HL-60 (cell line): ENCODE results near the gene KLHL11.

Experiments used
- REST ChIP-seq: IDR thresholded peaks from 2 replicates; pipeline ENCODE4 v1.6.1; 2012; ENCODE audit warnings: low read depth; ENCODE audit not compliant: insufficient replicate concordance
- TF ChIP-seq, protein P1 (sequence below): IDR thresholded peaks from one replicate; pipeline ENCODE4 v1.5.1; 2011; ENCODE audit warnings: low read length, control low read depth, inconsistent platforms; ENCODE audit not compliant: insufficient read depth

DNA sequence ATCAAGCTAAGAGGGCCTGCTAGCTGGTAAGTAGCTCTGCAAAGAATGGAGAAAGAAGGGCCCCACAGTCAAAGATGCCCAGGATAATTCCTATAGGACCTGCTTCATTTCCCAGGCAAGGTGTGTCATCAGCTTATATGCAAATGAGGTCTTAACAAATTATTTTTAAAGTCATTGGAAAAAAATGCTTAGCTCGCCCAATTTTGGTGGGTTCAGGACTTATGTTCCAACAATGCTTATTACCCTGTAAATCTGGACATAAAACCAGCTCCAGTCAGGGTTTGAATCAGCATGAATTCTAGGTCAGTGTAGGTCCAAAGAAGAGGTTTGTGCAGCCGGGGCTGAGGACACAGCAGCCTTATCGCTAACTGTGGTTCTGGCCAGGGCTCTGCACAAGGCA is 28.2 kb upstream of the KLHL11 start:
- TF ChIP-seq, protein P1, sequence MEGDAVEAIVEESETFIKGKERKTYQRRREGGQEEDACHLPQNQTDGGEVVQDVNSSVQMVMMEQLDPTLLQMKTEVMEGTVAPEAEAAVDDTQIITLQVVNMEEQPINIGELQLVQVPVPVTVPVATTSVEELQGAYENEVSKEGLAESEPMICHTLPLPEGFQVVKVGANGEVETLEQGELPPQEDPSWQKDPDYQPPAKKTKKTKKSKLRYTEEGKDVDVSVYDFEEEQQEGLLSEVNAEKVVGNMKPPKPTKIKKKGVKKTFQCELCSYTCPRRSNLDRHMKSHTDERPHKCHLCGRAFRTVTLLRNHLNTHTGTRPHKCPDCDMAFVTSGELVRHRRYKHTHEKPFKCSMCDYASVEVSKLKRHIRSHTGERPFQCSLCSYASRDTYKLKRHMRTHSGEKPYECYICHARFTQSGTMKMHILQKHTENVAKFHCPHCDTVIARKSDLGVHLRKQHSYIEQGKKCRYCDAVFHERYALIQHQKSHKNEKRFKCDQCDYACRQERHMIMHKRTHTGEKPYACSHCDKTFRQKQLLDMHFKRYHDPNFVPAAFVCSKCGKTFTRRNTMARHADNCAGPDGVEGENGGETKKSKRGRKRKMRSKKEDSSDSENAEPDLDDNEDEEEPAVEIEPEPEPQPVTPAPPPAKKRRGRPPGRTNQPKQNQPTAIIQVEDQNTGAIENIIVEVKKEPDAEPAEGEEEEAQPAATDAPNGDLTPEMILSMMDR = no peak
- TF ChIP-seq REST = no peak
